Measurements from ENCODE around the gene LMBR1L. TPM values are rescaled to one million over a fixed set of nuclear protein-coding genes. Genes with fewer than 3 reads are reported as not detected.
"Not testable (repeated sequence)": the region's sequence is repeated elsewhere in the genome, so short reads cannot be mapped to it uniquely, and the experiment has no call there.

The LMBR1L gene
- polyA plus RNA-seq, 3 donors = 22.0 to 104 (median 25.9) TPM

DNA sequence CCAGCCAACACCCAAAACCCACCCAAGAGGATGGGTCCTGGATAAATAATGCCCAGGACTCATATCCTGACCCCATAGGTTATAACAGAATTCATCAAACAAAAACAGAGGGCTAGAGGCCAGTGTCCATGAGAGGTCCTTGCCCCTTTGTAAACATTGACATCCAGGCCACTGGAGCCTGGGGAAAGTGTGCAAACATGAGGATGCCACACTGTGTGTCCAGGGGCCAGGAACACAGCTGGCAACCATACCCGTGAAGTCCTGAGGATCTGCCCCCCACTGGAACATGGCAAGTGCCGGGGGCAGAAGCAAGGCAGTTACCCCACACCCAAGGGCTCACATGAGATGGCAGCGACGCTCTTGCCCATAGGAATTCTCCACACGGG is 45.9 kb downstream of the LMBR1L start:
- Histone ChIP-seq H3K4me1 (ENCODE audit: control insufficient read depth in 1 of 2, insufficient read depth in 2 of 2, low read length in 2 of 2) (peaks cover 16 to 19% of the 10 kb centered on the region in 2 donors), H3K4me2 (replicated peaks; ENCODE audit: extremely low read depth, low read length, poor library complexity, severe bottlenecking) (no peak overlapping the region), H3K4me3 (replicated peaks in 1 of 3; ENCODE audit: low read depth in 2 of 3, low read length in 3 of 3) (no peak overlapping the region), H3K27me3 (ENCODE audit: control insufficient read depth in 2 of 2, insufficient read depth in 2 of 2, low read length in 2 of 2) (no peaks in the 10 kb centered on the region), H4K20me1 (ENCODE audit: insufficient read depth, low read length) (no peaks in the 10 kb centered on the region), H3K9ac (ENCODE audit: insufficient read depth, low read length, poor library complexity, severe bottlenecking) (no peak overlapping the region), H3K9me3 (replicated peaks in 1 of 2; ENCODE audit: control insufficient read depth in 1 of 2, insufficient read depth in 1 of 2, low read length in 2 of 2) (no peaks in the 10 kb centered on the region), H2AFZ (ENCODE audit: insufficient read depth, low read depth, low read length, poor library complexity, severe bottlenecking) (no peak overlapping the region), H3K36me3 (replicated peaks in 1 of 2; ENCODE audit: control insufficient read depth in 1 of 2, insufficient read depth in 2 of 2, low read length in 2 of 2) (no peaks in the 10 kb centered on the region), H3K79me2 (ENCODE audit: insufficient read depth, low read length) (peaks cover 14% of the 10 kb centered on the region), H3K27ac (ENCODE audit: low read depth in 1 of 2, low read length in 2 of 2) (no peak overlapping the region)
- Mint-ChIP-seq H3K4me3 (no peak overlapping the region), H3K27ac (no peak overlapping the region), H3K27me3 (ENCODE audit: low read depth in 3 of 3) (peaks cover 1 to 9% (median 2%) of the 10 kb centered on the region in 3 donors), H3K4me1 (peaks cover 22% of the 10 kb centered on the region), H3K36me3 (no peaks in the 10 kb centered on the region), H3K9me3 (peaks cover 0 to 1% (median 0%) of the 10 kb centered on the region in 7 donors)
- DNase-seq = no peak
- WGBS (ENCODE audit: insufficient coverage) = no CpG with 5 or more reads among the region's 5 CpGs
- TF ChIP-seq, protein P1, sequence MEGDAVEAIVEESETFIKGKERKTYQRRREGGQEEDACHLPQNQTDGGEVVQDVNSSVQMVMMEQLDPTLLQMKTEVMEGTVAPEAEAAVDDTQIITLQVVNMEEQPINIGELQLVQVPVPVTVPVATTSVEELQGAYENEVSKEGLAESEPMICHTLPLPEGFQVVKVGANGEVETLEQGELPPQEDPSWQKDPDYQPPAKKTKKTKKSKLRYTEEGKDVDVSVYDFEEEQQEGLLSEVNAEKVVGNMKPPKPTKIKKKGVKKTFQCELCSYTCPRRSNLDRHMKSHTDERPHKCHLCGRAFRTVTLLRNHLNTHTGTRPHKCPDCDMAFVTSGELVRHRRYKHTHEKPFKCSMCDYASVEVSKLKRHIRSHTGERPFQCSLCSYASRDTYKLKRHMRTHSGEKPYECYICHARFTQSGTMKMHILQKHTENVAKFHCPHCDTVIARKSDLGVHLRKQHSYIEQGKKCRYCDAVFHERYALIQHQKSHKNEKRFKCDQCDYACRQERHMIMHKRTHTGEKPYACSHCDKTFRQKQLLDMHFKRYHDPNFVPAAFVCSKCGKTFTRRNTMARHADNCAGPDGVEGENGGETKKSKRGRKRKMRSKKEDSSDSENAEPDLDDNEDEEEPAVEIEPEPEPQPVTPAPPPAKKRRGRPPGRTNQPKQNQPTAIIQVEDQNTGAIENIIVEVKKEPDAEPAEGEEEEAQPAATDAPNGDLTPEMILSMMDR (IDR thresholded peaks at IDR 0.05) = no peak
- intact Hi-C loops (cut with micrococcal nuclease) = loop anchor here in 1 of 2 donors (5.0 to 10.0 kb wide), 2 partner anchors 33 to 280 kb away; partner anchors contain the start of gene DNAJC22

DNA sequence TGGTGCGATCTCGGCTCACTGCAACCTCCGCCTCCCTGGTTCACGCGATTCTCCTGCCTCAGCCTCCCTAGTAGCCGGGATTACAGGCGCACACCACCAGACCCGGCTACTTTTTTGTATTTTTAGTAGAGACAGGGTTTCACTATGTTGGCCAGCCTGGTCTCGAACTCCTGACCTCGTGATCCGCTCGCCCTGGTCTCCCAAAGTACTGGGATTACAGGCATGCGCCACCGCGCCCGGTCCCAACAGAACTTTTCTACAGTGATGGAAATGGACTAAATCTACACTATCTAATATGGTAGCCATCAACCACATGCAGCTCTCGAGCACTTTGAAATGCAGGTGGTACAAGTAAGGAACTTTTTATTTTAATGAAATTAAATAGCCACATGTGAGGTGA is 48.7 kb downstream of the LMBR1L start:
- not testable (repeated sequence) for H3K9ac ChIP-seq (ENCODE audit: insufficient read depth, low read length, poor library complexity, severe bottlenecking); H3K27me3 ChIP-seq (ENCODE audit: control insufficient read depth in 2 of 2, insufficient read depth in 2 of 2, low read length in 2 of 2); H3K9me3 Mint-ChIP-seq; H3K36me3 Mint-ChIP-seq; H3K27ac ChIP-seq (ENCODE audit: low read depth in 1 of 2, low read length in 2 of 2); H3K4me2 ChIP-seq (replicated peaks; ENCODE audit: extremely low read depth, low read length, poor library complexity, severe bottlenecking); H3K9me3 ChIP-seq (replicated peaks in 1 of 2; ENCODE audit: control insufficient read depth in 1 of 2, insufficient read depth in 1 of 2, low read length in 2 of 2); H3K36me3 ChIP-seq (replicated peaks in 1 of 2; ENCODE audit: control insufficient read depth in 1 of 2, insufficient read depth in 2 of 2, low read length in 2 of 2); H3K27ac Mint-ChIP-seq; H2AFZ ChIP-seq (ENCODE audit: insufficient read depth, low read depth, low read length, poor library complexity, severe bottlenecking); H3K4me3 ChIP-seq (replicated peaks in 1 of 3; ENCODE audit: low read depth in 2 of 3, low read length in 3 of 3); H3K27me3 Mint-ChIP-seq (ENCODE audit: low read depth in 3 of 3); DNase-seq; H3K4me3 Mint-ChIP-seq
- peaks cover 37% of the 10 kb centered on the region for H3K4me1 Mint-ChIP-seq
- Histone ChIP-seq H3K79me2 (ENCODE audit: insufficient read depth, low read length) (peaks cover 42% of the 10 kb centered on the region), H3K4me1 (ENCODE audit: control insufficient read depth in 1 of 2, insufficient read depth in 2 of 2, low read length in 2 of 2) (peaks cover 30 to 33% of the 10 kb centered on the region in 2 donors), H4K20me1 (ENCODE audit: insufficient read depth, low read length) (peaks cover 23% of the 10 kb centered on the region)
- 99% methylated on average over 9 of the region's 17 CpGs for WGBS (ENCODE audit: insufficient coverage)
- intact Hi-C loops (cut with micrococcal nuclease) = loop anchor here in 1 of 2 donors (5.0 to 10.0 kb wide), 2 partner anchors 35 to 283 kb away; partner anchors contain the start of gene DNAJC22
